Measurements from ENCODE around the gene PRKCD.

DNA sequence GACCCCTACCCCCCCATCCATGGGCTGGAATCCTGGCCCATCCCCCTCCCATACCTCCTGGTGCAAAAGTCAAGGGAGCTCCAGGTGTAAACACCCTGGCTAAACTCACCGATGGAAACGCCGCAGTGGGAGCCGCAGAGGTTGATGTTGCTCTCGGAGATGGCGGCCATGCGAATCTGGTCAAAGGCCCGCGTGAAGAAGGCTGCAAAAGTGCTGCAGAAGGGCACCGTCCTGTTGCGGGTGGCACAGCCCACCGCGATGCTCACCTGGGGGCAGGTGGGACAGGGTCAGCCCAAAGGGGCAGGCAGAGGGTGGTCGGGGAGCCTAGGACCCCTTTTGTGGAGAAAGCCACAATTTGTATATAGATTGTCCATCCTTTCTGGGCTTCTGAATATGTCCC lies 68.2 kb downstream of the PRKCD start:
- TF ChIP-seq, protein P1, sequence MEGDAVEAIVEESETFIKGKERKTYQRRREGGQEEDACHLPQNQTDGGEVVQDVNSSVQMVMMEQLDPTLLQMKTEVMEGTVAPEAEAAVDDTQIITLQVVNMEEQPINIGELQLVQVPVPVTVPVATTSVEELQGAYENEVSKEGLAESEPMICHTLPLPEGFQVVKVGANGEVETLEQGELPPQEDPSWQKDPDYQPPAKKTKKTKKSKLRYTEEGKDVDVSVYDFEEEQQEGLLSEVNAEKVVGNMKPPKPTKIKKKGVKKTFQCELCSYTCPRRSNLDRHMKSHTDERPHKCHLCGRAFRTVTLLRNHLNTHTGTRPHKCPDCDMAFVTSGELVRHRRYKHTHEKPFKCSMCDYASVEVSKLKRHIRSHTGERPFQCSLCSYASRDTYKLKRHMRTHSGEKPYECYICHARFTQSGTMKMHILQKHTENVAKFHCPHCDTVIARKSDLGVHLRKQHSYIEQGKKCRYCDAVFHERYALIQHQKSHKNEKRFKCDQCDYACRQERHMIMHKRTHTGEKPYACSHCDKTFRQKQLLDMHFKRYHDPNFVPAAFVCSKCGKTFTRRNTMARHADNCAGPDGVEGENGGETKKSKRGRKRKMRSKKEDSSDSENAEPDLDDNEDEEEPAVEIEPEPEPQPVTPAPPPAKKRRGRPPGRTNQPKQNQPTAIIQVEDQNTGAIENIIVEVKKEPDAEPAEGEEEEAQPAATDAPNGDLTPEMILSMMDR (IDR thresholded peaks at IDR 0.05) = no peak
- TF ChIP-seq POLR2A (IDR thresholded peaks at IDR 0.05) = no peak

Measured in Peyer's patch (tissue), 4 donors.